Lower leg skin (tissue), 4 donors: ENCODE results near the gene TAS1R2. TPM values are rescaled to one million over a fixed set of nuclear protein-coding genes. Genes with fewer than 3 reads are reported as not detected.

Source experiments
- DNase-seq, 2 donors: peaks; one replicate each; pipeline ENCODE4 v3.0.0-alpha.2; 2019; ENCODE audit warnings: low spot score in 2 of 2
- H3K4me3 ChIP-seq: fragments of 200-600 bp; sonication (generic); 2 replicates; pipeline ENCODE4 v1.5.1; 2017; ENCODE audit warnings: mild to moderate bottlenecking, low read depth; ENCODE audit not compliant: poor library complexity, severe bottlenecking
- CTCF ChIP-seq, 3 donors: fragments of 450-650 bp; IDR thresholded peaks; one replicate each; pipeline ENCODE4 v1.5.1; 2016; ENCODE audit warnings: antibody characterized with exemption in 3 of 3, mild to moderate bottlenecking in 3 of 3, moderate library complexity in 2 of 3
- POLR2A ChIP-seq, 2 donors: fragments of 450-650 bp; IDR thresholded peaks; one replicate each; pipeline ENCODE4 v1.6.1; 2016 to 2017; ENCODE audit warnings: antibody characterized with exemption in 2 of 2, mild to moderate bottlenecking in 1 of 2, moderate library complexity in 1 of 2
- WGBS, 2 donors: methylation state at CpG; one replicate each; pipeline ENCODE4 v1.1.5; 2018; 5-methylcytosine and 5-hydroxymethylcytosine counted together
- intact Hi-C: fragments of 100-400 bp; cut with DNase I; formaldehyde crosslinking; loops from one replicate; pipeline ENCODE4 v1.15.0; 2023; ENCODE audit warnings: low total_unique reads
- total RNA-seq, 4 donors: library from RNA; depleted of rRNA; stranded (reverse); fragments of >200 nt; gene quantifications; one replicate each; pipeline ENCODE4 v1.1.0, GENCODE V29; 2016

Gene TAS1R2
- under 1 TPM in 1 of 4 donors, not detected in 3; 0.38 TPM for total RNA-seq

GRCh38 chr1:18859560-18859959, at the start of gene TAS1R2:
Gene TAS1R2 (minus strand): TSS chr1:18859660. CDS start chr1:18859660, 0 bp downstream.
- 67% methylated on average over 4 of the region's 4 CpGs for WGBS, 2 donors
- no peak for DNase-seq
- TF ChIP-seq POLR2A (IDR thresholded peaks at IDR 0.05) (no peak), CTCF (IDR thresholded peaks at IDR 0.05) (no peak)
- intact Hi-C loops, result no loop called here
- no peak within 1 kb of the TSS for H3K4me3 ChIP-seq

GRCh38 chr1:18907917-18908845, 48.7 kb upstream of the TAS1R2 start:
- 57 to 64% methylated on average over 20 to 22 of the region's 22 CpGs for WGBS, 2 donors
- TF ChIP-seq POLR2A (IDR thresholded peaks at IDR 0.05) (no peak), CTCF (IDR thresholded peaks at IDR 0.05) (no peak)

GRCh38 chr1:18907021-18907916, 47.8 kb upstream of the TAS1R2 start:
- no peak overlapping the region for H3K4me3 ChIP-seq
- peak in 1 of 3 donors; percentile 59 for TF ChIP-seq CTCF (IDR thresholded peaks at IDR 0.05)
- TF ChIP-seq POLR2A (IDR thresholded peaks at IDR 0.05), result no peak
- no peak for DNase-seq
- intact Hi-C loops, result loop anchor here (5.0 kb wide), 1 partner anchor 180 kb away; no protein-coding TSS in a partner anchor
- 31 to 38% methylated on average over 11 to 16 of the region's 16 CpGs for WGBS, 2 donors

More at GRCh38 chr1:18907917-18908845, 48.7 kb upstream of the TAS1R2 start:
- intact Hi-C loops, result loop anchor here (5.0 kb wide), 1 partner anchor 179 kb away; no protein-coding TSS in a partner anchor
- H3K4me3 ChIP-seq, result no peak overlapping the region
- DNase-seq, result no peak

GRCh38 chr1:18903291-18903756, 43.9 kb upstream of the TAS1R2 start:
- TF ChIP-seq CTCF (IDR thresholded peaks at IDR 0.05) (no peak), POLR2A (IDR thresholded peaks at IDR 0.05) (no peak)
- intact Hi-C loops, result no loop called here
- peak overlapping the region; percentile 30 for H3K4me3 ChIP-seq
- WGBS, 2 donors, result 29% methylated on average over 8 of the region's 8 CpGs
- no peak for DNase-seq

- TF ChIP-seq POLR2A (IDR thresholded peaks at IDR 0.05) (no peak), CTCF (IDR thresholded peaks at IDR 0.05) (no peak)
- DNase-seq, result peak; percentile 98 to 100
- intact Hi-C loops, result no loop called here
- H3K4me3 ChIP-seq, result peak within 1 kb of the TSS; percentile 30
- WGBS, 2 donors, result 0 to 1% methylated on average over 44 to 46 of the region's 55 CpGs
Measured at GRCh38 chr1:18902523-18903290, 43.2 kb upstream of the TAS1R2 start, which contains the start of gene ALDH4A1. Gene ALDH4A1 (minus strand): TSS chr1:18902555. CDS start chr1:18902523, 32 bp downstream.
